Measurements from ENCODE around the gene GLS2. TPM values are rescaled to one million over a fixed set of nuclear protein-coding genes. Genes with fewer than 3 reads are reported as not detected.
"Not testable (repeated sequence)": the region's sequence is repeated elsewhere in the genome, so short reads cannot be mapped to it uniquely, and the experiment has no call there.

Gene GLS2
- total RNA-seq, 1 experiment from 2014 or later, result not detected

GRCh38 chr12:56493409-56494105 is 5.6 kb upstream of the GLS2 start:
- DNase-seq (ENCODE audit: low read depth), result not testable (repeated sequence)

- DNase-seq (ENCODE audit: low read depth), result no peak
These were observed 2.4 kb upstream of the GLS2 start for GRCh38 chr12:56490360-56490759.

- no peak for DNase-seq (ENCODE audit: low read depth)
These were observed 417 bp downstream of the GLS2 start for GRCh38 chr12:56487448-56488040.

GRCh38 chr12:56486694-56487093 is 1.3 kb downstream of the GLS2 start:
- no peak for DNase-seq (ENCODE audit: low read depth)

GRCh38 chr12:56484566-56484965 is 3.4 kb downstream of the GLS2 start:
- no peak for DNase-seq (ENCODE audit: low read depth)

- no peak for DNase-seq (ENCODE audit: low read depth)
These were observed 8.3 kb downstream of the GLS2 start for GRCh38 chr12:56479625-56480024.

GRCh38 chr12:56477521-56478225 is 10.3 kb downstream of the GLS2 start:
- no peak for DNase-seq (ENCODE audit: low read depth)

GRCh38 chr12:56476972-56477432 is 11.0 kb downstream of the GLS2 start:
- DNase-seq (ENCODE audit: low read depth), result no peak

- peak; percentile 10 for DNase-seq (ENCODE audit: low read depth)
These were observed 11.8 kb downstream of the GLS2 start for GRCh38 chr12:56476143-56476542.

- no peak for DNase-seq (ENCODE audit: low read depth)
These were observed 13.6 kb downstream of the GLS2 start for GRCh38 chr12:56474389-56474788.

GRCh38 chr12:56469007-56469930 is 18.7 kb downstream of the GLS2 start:
- DNase-seq (ENCODE audit: low read depth), result peak; percentile 13

GRCh38 chr12:56468216-56469006 is 19.6 kb downstream of the GLS2 start, which contains the start of gene SPRYD4:
Gene SPRYD4, plus strand, starts transcription at chr12:56468578. Its CDS starts 14 bp downstream, at chr12:56468592.
- peak; percentile 87 for DNase-seq (ENCODE audit: low read depth)

GRCh38 chr12:56462565-56462964 is 25.4 kb downstream of the GLS2 start:
- no peak for DNase-seq (ENCODE audit: low read depth)

- peak; percentile 81 for DNase-seq (ENCODE audit: low read depth)
These were observed 26.5 kb downstream of the GLS2 start for GRCh38 chr12:56461235-56462159.

GRCh38 chr12:56457817-56458216 is 30.1 kb downstream of the GLS2 start:
- no peak for DNase-seq (ENCODE audit: low read depth)

- no peak for DNase-seq (ENCODE audit: low read depth)
These were observed 33.4 kb downstream of the GLS2 start, which contains the start of gene MIP for GRCh38 chr12:56454557-56454956. Gene MIP, minus strand, starts transcription at chr12:56454657. Its CDS starts 44 bp downstream, at chr12:56454613.

GRCh38 chr12:56451147-56451546 is 36.8 kb downstream of the GLS2 start:
- no peak for DNase-seq (ENCODE audit: low read depth)

GRCh38 chr12:56450241-56450640 is 37.7 kb downstream of the GLS2 start:
- DNase-seq (ENCODE audit: low read depth), result no peak

GRCh38 chr12:56449622-56449984 is 38.4 kb downstream of the GLS2 start:
- peak; percentile 8 for DNase-seq (ENCODE audit: low read depth)
